HCEC 1CT (cell line): Measurements from ENCODE around the gene TANGO2.

Experiments
- DNase-seq: peaks from one replicate; pipeline ENCODE4 v3.0.0-alpha.2; 2017

Gene TANGO2

GRCh38 chr22:20014526-20015186 is 6.3 kb upstream of the TANGO2 start:
- DNase-seq = no peak

DNA sequence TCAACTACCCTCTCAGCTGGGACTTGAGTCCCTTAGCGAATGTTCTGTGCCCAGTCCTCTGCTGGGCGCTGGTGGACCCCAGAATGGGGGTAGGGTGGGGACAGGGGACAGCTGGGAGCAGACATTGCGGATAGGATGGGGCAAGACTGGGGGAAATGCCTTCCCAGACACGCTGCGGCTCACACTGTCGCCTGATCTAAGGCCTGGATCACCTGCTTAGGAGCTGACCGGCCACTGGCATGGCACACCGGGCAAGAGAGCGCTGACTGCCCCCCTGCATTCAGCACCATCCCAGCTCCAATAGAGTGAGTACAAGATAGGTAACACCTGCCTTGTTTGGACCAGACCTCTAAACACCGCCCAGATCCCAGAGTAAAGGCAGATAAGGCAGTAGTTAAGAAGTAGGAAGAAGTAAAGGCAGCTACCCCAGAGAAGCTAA is 5.7 kb upstream of the TANGO2 start:
- no peak for DNase-seq

- DNase-seq = no peak
Measured at GRCh38 chr22:20015971-20016733, 4.8 kb upstream of the TANGO2 start.

- peak; percentile 79 for DNase-seq
Measured at GRCh38 chr22:20016734-20017621, 3.9 kb upstream of the TANGO2 start, which contains the start of gene ARVCF. ARVCF (minus strand) TSS chr22:20016823; CDS start chr22:19990794, 26,029 bp downstream.

- no peak for DNase-seq
Measured at GRCh38 chr22:20017622-20017958, 3.3 kb upstream of the TANGO2 start.

GRCh38 chr22:20018001-20018400 is 2.9 kb upstream of the TANGO2 start:
- no peak for DNase-seq

DNA sequence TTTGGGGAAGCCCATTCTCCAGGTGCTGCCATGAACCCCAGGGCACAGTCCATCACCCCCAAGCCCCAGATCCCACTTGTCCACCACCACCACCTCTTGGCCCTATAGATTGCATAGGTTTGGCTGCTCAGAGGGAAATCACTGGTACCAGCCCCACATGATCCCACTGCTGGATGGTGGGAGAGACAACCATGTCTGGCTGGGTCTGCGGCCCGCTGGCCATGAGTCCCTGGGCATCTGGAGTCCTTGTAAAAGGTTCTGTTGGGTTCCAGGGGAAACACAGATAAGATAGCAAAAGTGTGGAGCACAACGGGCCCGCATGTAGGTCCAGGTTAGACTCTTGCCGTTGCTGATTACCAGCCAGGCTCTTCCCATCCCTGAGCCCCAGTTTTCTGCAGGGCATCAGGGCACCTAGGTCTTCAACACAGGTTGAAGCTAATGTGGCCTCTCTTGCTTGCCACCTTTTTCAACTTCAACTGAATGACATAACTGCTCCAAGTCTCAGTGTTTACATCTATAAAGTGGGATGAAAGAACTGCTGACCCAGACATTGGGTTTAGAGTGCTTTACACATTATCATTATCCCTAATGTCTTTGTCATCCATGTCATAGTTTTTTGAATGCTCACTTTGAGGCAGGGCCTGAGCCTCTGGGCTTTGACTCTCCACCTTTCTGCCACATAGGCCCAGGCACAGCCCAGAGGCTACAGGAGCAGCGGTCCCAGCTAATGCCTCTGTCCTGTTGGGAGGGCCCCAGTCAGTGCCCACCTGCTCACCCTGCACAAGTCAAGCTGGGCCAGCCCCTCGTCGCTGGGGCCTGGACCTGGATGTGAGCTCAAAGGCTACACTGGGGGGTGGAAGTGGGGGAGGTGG is 1.0 kb upstream of the TANGO2 start:
- DNase-seq = no peak

DNA sequence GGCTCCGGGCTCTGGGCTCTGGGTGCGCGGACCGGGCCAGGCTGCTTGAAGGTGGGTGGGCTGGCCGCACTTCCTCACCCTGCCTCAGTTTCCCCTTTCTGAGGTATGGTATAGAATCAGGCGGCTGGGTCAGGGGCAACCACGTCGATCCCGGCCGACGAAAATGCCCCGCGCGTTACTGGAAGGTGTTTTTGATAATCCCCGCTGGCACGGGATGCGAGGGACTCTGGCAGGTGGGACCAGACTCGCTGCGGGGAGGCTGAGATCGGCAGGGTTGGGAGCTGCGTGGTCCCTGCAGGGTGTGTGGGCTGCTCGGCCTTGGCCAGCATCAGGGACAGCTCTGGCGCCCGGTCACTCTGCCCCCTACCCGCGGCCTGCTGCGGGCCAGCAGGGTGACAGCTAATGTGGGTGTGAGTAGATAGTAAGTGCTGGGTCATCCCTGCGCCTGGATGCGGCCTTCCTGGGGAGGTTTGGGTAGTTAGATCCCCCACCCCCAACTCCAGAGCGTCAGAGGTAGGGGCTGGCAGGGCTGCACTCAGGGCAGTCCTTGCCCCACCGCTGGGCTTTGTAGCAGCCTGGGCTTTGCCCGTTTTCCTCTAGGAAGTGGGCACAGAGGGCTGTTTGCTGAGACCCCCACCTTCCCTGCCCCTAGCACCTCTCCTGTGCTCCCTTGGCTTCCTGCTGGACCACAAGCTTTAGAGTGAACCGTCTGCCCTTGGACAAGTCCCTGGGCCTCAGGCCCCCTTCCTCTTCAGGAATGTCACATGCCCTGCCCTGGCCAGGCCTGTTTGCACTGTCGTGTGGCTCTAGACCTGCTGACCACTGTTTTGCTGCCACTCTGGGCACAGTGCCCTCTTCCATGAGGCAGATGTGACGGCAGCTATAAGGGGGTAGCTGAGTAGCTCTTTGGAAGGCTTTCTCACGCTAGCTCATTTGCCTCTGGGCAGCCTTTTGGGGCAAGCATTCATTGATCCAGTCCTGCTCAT is 579 bp downstream of the TANGO2 start:
- no peak for DNase-seq

DNA sequence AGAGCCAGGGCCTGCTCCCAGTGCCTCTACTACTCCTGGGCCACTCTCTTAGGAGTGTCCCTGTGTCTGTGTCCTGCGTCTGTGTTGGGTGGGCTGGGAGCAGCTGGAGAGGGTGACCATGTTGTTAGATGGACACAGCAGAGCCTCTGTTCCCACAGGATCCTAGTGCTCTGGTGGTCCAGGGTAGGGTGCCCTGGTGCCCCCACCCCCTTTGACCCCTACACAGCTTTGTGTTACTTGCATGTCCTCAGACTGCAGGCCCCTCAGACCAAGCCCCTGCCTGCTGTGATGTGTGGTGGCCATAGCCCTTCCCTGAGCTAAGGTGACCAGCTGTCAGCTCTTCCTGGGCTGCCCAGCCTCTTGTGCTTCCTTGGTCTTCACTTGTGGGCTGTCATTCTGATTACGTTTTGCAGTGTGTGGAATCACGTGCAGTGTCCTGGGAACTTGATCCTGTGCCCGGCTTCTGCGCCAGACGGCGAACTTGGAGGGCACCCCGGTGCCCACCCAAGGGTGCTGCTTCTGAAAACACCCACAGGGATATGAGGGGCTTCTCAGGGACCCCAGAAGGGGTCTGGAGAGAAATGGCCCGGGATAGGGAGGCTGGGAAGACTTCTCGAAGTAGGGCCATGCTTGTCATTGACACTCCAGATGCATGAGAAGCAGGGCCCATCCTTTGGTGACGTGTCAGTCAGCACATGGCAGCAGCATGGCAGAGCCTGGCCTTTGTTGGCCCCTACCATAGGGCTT is 1.5 kb downstream of the TANGO2 start:
- DNase-seq = no peak

GRCh38 chr22:20022978-20023613 is 2.2 kb downstream of the TANGO2 start:
- DNase-seq = no peak

DNA sequence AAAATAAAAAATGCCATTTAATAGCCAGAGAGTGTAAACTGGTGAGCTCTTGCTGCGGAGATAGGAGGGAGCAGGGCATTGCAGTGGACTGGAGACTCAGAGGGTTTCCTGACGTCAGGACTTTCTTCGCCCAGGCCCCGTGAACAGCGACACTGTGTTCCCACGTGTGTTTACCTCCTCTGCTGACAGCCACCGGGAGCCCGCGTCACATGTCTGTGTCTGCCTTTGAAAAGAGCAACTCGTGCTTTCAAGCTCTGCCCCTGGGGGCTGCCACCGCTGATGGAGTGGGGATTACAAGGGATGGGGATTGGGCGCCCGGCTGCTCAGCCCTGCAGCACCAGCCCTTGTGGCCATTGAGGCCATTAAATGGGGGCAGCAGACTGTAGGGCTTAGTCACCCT is 3.3 kb downstream of the TANGO2 start:
- DNase-seq = no peak

DNA sequence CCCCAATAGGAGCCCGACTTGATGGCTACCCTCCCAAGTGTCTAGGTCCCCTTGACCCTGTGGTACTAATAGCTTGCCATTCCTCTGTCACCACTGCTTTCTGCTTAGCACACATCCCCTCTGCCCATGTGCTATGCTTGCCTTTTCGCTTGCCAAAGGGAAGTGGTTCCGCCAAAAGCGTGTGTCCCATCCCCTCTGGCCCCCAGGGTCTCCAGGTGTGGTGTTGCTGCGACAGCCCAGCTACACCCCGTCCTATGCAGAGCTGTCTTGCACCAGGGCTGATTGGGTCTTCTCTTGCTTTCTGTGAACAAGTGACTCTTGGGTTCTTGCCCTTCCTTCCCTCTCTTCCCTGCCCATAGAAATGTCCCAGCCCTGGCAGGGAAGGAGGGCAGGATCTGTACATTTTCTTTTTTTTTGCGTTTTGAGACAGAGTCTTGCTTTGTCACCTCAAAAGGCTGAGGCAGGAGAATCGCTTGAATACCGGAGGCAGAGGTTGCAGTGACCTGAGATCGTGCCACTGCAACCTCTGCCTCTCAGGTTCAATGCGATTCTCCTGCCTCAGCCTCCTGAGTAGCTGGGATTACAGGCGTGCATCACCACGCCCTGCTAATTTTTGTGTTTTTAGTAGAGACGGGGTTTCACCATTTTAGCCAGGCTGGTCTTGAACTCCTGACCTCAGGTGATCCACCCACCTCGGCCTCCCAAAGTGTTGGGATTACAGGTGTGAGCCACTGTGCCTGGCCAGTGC is 3.9 kb downstream of the TANGO2 start:
- no peak for DNase-seq

DNA sequence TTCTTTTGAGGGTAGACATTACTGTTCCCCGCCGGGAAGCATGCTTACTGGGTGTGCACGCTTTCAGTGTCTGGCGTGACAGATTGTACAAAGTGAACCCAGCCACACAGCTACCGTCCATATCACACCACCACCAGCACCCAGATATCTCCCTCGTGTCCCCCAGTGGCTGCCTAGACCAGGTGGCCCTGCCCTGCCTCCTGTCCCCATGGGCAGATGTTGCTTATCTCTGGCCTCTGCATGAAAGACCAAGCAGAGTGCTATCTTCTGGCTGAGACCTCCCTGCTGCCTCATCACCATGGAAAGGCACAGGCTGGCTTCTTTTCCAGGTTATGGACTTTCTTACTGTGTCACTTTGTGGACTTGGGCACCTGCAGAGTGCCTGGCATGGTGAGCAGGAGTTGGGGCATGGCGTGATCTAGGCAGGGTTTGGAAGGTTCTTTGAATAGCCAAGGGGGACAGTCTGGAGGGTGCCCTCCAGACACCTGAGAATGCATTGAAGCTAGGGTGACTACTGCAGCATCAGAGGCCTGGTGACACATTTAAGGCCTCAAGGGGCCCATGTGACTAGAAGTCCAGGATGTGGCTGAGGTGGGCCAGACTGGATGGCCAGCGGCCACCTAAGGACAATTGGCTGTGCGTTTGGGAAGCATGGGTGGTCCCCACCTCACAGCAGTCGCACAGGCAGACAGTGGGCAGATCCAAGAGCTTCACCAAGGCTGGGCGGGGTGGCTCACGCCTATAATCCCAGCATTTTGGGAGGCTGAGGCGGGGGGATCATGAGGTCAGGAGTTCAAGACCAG is 4.7 kb downstream of the TANGO2 start:
- no peak for DNase-seq

- DNase-seq = no peak
Measured at GRCh38 chr22:20026204-20026908, 5.4 kb downstream of the TANGO2 start.

DNA sequence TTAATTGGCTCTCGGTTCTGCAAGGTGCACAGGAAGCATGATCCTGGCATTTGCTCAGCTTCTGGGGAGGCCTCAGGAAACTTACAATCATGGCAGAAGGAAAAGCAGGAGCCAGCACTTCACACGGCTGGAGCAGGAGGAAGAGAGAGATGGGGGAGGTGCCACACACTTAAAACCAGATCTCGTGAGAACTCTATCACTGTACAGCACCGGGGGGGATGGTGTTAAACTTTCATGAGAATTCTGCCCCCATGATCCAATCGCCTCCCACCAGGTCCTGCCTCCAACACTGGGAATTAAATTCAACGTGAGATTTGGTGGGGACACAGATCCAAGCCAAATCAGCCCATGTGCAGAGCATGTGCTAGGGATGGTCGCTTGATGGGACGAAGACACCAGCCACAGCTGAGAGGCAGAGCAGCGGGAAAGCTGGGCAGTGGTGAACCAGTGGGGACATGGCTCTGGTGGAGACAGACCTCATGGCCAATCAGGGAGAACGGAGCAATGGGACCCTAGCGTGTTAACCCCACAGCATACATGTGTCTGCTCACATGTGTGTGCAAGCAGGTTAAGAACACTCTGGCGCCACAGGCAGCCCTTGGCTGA is 6.2 kb downstream of the TANGO2 start:
- no peak for DNase-seq

DNA sequence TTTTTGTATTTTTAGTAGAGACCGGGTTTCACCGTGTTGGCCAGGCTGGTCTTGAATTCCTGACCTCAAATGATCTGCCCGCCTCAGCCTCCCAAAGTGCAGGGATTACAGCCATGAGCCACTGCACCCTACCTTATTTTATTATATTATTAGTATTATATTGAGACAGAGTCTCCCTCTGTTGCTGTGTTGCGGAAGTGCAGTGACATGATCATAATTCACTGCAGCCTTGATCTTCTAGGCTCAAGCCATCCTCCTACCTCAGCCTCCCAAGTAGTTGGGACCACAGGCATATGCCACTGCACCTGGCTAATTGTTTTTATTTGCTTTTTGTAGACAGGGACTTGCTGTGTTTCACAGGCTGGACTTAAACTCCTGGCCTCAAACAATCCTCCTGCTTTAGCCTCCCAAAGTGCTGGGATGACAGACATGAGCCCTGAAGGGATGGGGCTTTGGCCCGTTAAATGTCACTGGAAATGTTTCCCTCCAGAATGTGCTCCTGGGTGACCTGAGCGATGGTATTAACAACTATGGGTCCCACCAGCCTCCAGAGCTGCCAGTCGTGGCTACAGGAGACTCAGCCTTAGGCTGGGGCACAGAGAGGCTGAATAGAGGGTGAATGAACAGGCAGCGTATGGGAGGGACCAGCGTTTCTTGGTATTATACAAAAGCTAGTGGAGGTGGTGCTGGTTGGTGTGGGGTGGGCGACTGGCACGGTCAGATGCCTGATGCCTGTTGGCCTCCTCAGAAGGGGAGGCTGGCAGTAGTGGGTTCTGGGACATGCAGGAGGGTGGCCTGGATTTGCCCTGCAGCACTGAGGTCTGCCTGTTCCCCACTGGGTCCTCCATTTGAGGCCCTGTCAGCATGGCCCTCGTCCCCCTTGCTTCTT is 7.3 kb downstream of the TANGO2 start:
- DNase-seq = no peak
